ENCODE measurements around the gene ZNF622.

- TF ChIP-seq CTCF (IDR thresholded peaks at IDR 0.05) (no peak), POLR2A (IDR thresholded peaks at IDR 0.05) (no peak)
Measured at GRCh38 chr5:16477541-16477940, 11.9 kb upstream of the ZNF622 start.
